Measurements from ENCODE around the gene IL1R2. TPM values are rescaled to one million over a fixed set of nuclear protein-coding genes. Genes with fewer than 3 reads are reported as not detected.

Gene IL1R2
- total and polyA plus RNA-seq, 4 donors, result 7.3 to 902 (median 64.1) TPM

GRCh38 chr2:102016399-102016955 is 24.7 kb downstream of the IL1R2 start:
- Histone ChIP-seq H3K9me3 (ENCODE audit: control insufficient read depth in 4 of 4, insufficient read depth in 3 of 4, low read length in 3 of 4) (no peaks in the 10 kb centered on the region), H3K27me3 (ENCODE audit: control insufficient read depth in 3 of 3, insufficient read depth in 3 of 3, low read length in 2 of 3) (no peaks in the 10 kb centered on the region), H3K4me3 (no peak overlapping the region), H3K4me1 (ENCODE audit: control insufficient read depth in 5 of 5, insufficient read depth in 5 of 5, low read length in 5 of 5) (peaks cover 0 to 8% (median 5%) of the 10 kb centered on the region in 5 donors), H3K27ac (ENCODE audit: low read depth in 1 of 2, low read length in 1 of 2) (no peak overlapping the region), H3K36me3 (ENCODE audit: control insufficient read depth in 4 of 4, insufficient read depth in 4 of 4, low read length in 4 of 4) (no peaks in the 10 kb centered on the region), H3K9ac (ENCODE audit: insufficient read depth in 1 of 2, low read length in 2 of 2) (no peak overlapping the region)
- TF ChIP-seq CTCF (IDR thresholded peaks at IDR 0.05; ENCODE audit: control extremely low read depth, extremely low read depth), result no peak
- WGBS, 2 donors, result 76 to 86% methylated on average over 6 of the region's 6 CpGs
- DNase-seq (no peak), ATAC-seq (ENCODE audit: insufficient read depth, low FRiP score) (no peak)

GRCh38 chr2:102018823-102019445 is 27.2 kb downstream of the IL1R2 start:
- TF ChIP-seq CTCF (IDR thresholded peaks at IDR 0.05; ENCODE audit: control extremely low read depth, extremely low read depth), result no peak
- DNase-seq, result no peak
- Histone ChIP-seq H3K27me3 (ENCODE audit: control insufficient read depth in 3 of 3, insufficient read depth in 3 of 3, low read length in 2 of 3) (no peaks in the 10 kb centered on the region), H3K36me3 (ENCODE audit: control insufficient read depth in 4 of 4, insufficient read depth in 4 of 4, low read length in 4 of 4) (no peaks in the 10 kb centered on the region), H3K27ac (ENCODE audit: low read depth in 1 of 2, low read length in 1 of 2) (no peak overlapping the region), H3K9me3 (ENCODE audit: control insufficient read depth in 4 of 4, insufficient read depth in 3 of 4, low read length in 3 of 4) (no peaks in the 10 kb centered on the region), H3K9ac (ENCODE audit: insufficient read depth in 1 of 2, low read length in 2 of 2) (no peak overlapping the region), H3K4me1 (ENCODE audit: control insufficient read depth in 5 of 5, insufficient read depth in 5 of 5, low read length in 5 of 5) (peaks cover 2 to 22% (median 10%) of the 10 kb centered on the region in 5 donors), H3K4me3 (no peak overlapping the region)
- 82 to 83% methylated on average over 8 of the region's 8 CpGs for WGBS, 2 donors
- ATAC-seq (ENCODE audit: insufficient read depth, low FRiP score), result no peak

- ATAC-seq (ENCODE audit: insufficient read depth, low FRiP score) (peak; percentile 85), DNase-seq (peak; percentile 89 to 92 (median 91))
- H3K4me3 ChIP-seq, result no peak overlapping the region
- TF ChIP-seq CTCF (IDR thresholded peaks at IDR 0.05; ENCODE audit: control extremely low read depth, extremely low read depth), result peak; percentile 90
- H3K27ac ChIP-seq (ENCODE audit: low read depth in 1 of 2, low read length in 1 of 2), result peak overlapping the region in 1 of 2 donors; percentile 49
- H3K9me3 ChIP-seq (ENCODE audit: control insufficient read depth in 4 of 4, insufficient read depth in 3 of 4, low read length in 3 of 4), result no peaks in the 10 kb centered on the region
- H3K36me3 ChIP-seq (ENCODE audit: control insufficient read depth in 4 of 4, insufficient read depth in 4 of 4, low read length in 4 of 4), result no peaks in the 10 kb centered on the region
- H3K9ac ChIP-seq (ENCODE audit: insufficient read depth in 1 of 2, low read length in 2 of 2), result no peak overlapping the region
- 9 to 12% methylated on average over 16 to 18 of the region's 18 CpGs for WGBS, 2 donors
- peaks cover 2 to 37% (median 15%) of the 10 kb centered on the region in 5 donors for H3K4me1 ChIP-seq (ENCODE audit: control insufficient read depth in 5 of 5, insufficient read depth in 5 of 5, low read length in 5 of 5)
- H3K27me3 ChIP-seq (ENCODE audit: control insufficient read depth in 3 of 3, insufficient read depth in 3 of 3, low read length in 2 of 3), result no peaks in the 10 kb centered on the region
These were observed 28.9 kb downstream of the IL1R2 start for GRCh38 chr2:102020596-102021170.
